Activated CD4-positive, alpha-beta memory T cell treated with anti-CD3 and anti-CD28 coated beads, Interleukin-2, amount 10 ng/mL, durations not matched to agents 7 days and 5 days (primary cell): ENCODE data around the gene SH3GL2. TPM values are rescaled to one million over a fixed set of nuclear protein-coding genes. Genes with fewer than 3 reads are reported as not detected.
"Not testable (repeated sequence)": the region's sequence is repeated elsewhere in the genome, so short reads cannot be mapped to it uniquely, and the experiment has no call there.

Source experiments
- CTCF ChIA-PET: fragments of 350-600 bp; sonication (Branson Sonifier 250); formaldehyde crosslinking; loops from one replicate; lab custom pipeline; 2021; ENCODE audit warnings: antibody characterized with exemption, inconsistent platforms; lab: Charles Lee
- POLR2A ChIA-PET: fragments of 350-600 bp; sonication (Branson Sonifier 250); formaldehyde crosslinking; loops from one replicate; lab custom pipeline; 2021; ENCODE audit warnings: antibody characterized with exemption; lab: Charles Lee
- DNase-seq: peaks from one replicate; pipeline ENCODE4 v3.0.0-alpha.2; 2020
- H3K27ac Mint-ChIP-seq: one replicate; pipeline ENCODE4 v1.8.0; 2021; ENCODE audit warnings: mild to moderate bottlenecking, mixed read lengths
- H3K27me3 Mint-ChIP-seq: one replicate; pipeline ENCODE4 v1.8.0; 2021; ENCODE audit warnings: mixed read lengths
- H3K36me3 Mint-ChIP-seq: one replicate; pipeline ENCODE4 v1.8.0; 2021; ENCODE audit warnings: low read depth, mixed read lengths
- H3K4me1 Mint-ChIP-seq: one replicate; pipeline ENCODE4 v1.8.0; 2021; ENCODE audit warnings: mixed read lengths
- H3K4me3 Mint-ChIP-seq: one replicate; pipeline ENCODE4 v1.8.0; 2021; ENCODE audit warnings: mild to moderate bottlenecking, mixed read lengths
- H3K9me3 Mint-ChIP-seq: one replicate; pipeline ENCODE4 v1.8.0; 2021; ENCODE audit warnings: mixed read lengths
- total RNA-seq, 2 experiments: library from RNA; stranded (reverse); gene quantifications; one replicate each; pipeline ENCODE4 v1.2.3, GENCODE V29; 2021

SH3GL2 gene
- total RNA-seq, 2 experiments from 2014 or later, result not detected

DNA sequence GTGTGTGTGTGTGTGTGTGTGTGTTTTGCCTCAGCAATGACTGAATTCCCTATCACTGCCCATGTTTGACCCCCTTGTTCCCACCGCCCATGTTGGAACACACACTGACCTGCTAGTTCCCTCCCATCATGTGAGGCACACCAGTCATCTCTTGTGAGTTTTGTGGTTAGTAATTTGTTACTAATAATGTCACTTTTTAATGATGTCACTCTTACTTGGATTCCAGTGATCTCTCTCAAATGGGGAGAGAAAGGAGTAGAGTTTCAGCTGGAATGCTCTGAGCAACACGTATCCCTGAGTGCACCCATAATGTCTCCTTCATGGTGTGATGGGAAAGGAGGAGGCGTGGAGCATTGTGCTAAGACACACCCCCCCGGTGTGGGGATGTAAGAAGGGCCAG, 172.6 kb downstream of the SH3GL2 start:
- ChIA-PET CTCF (no interaction called here), POLR2A (no interaction called here)
- no peaks in the 10 kb centered on the region for H3K4me1 Mint-ChIP-seq
- H3K27ac Mint-ChIP-seq, result no peak overlapping the region
- H3K9me3 Mint-ChIP-seq, result peaks cover 8% of the 10 kb centered on the region
- no peaks in the 10 kb centered on the region for H3K27me3 Mint-ChIP-seq
- H3K36me3 Mint-ChIP-seq, result no peaks in the 10 kb centered on the region
- no peak overlapping the region for H3K4me3 Mint-ChIP-seq
- DNase-seq, result no peak

GRCh38 chr9:17752021-17752420, 173.2 kb downstream of the SH3GL2 start:
- Mint-ChIP-seq H3K27ac (no peak overlapping the region), H3K27me3 (no peaks in the 10 kb centered on the region), H3K36me3 (no peaks in the 10 kb centered on the region), H3K4me3 (no peak overlapping the region), H3K4me1 (no peaks in the 10 kb centered on the region), H3K9me3 (peaks cover 7% of the 10 kb centered on the region)
- POLR2A ChIA-PET, result no interaction called here
- no peak for DNase-seq
- CTCF ChIA-PET, result no interaction called here

- no peak for DNase-seq
- no peaks in the 10 kb centered on the region for H3K27me3 Mint-ChIP-seq
- no peaks in the 10 kb centered on the region for H3K36me3 Mint-ChIP-seq
- no peak overlapping the region for H3K4me3 Mint-ChIP-seq
- no peak overlapping the region for H3K27ac Mint-ChIP-seq
- no peaks in the 10 kb centered on the region for H3K4me1 Mint-ChIP-seq
- POLR2A ChIA-PET, result no interaction called here
- H3K9me3 Mint-ChIP-seq, result peaks cover 7% of the 10 kb centered on the region
- CTCF ChIA-PET, result no interaction called here
These were observed 178.9 kb downstream of the SH3GL2 start for GRCh38 chr9:17757816-17758215.

- CTCF ChIA-PET, result no interaction called here
- Mint-ChIP-seq H3K4me1 (no peaks in the 10 kb centered on the region), H3K27ac (no peak overlapping the region), H3K27me3 (no peaks in the 10 kb centered on the region), H3K36me3 (no peaks in the 10 kb centered on the region), H3K9me3 (peaks cover 2% of the 10 kb centered on the region), H3K4me3 (no peak overlapping the region)
- POLR2A ChIA-PET, result no interaction called here
- DNase-seq, result no peak
These were observed 181.4 kb downstream of the SH3GL2 start for GRCh38 chr9:17760250-17760649.

DNA sequence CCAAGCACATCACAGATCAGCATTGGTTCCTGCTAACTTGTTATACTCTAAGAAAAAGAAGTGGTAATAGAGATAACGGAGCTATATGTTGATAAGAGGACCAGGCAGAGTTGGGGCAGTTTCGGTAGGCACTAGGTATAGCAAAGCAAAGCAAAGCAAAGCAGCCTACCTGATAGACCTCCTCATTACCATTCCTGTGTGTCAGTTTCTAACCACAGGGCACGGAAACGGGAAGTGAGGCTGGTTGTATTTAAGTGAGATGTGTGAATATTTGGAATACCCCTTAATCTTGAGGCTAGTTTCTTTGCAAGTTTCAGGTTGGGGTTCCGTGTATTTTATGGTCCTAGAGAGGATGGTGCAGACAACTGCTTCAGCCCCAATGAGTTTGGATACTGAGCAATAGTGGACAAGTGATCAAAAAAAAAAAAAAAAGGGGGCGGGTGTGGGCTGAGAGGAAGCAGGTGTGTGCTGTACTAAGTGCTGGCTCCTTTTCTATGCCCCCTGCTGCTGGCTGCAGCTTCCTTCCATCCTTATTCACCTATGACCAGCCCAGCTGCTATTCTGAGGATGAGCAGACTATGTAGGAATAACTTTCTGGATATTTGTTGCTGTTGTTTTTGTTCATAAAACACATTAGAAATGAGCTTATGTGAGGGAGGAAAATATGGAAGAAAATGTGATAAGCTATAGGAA, 183.3 kb downstream of the SH3GL2 start:
- no peak overlapping the region for H3K27ac Mint-ChIP-seq
- H3K9me3 Mint-ChIP-seq, result no peaks in the 10 kb centered on the region
- ChIA-PET POLR2A (no interaction called here), CTCF (no interaction called here)
- H3K4me3 Mint-ChIP-seq, result no peak overlapping the region
- no peaks in the 10 kb centered on the region for H3K4me1 Mint-ChIP-seq
- no peaks in the 10 kb centered on the region for H3K36me3 Mint-ChIP-seq
- DNase-seq, result no peak
- H3K27me3 Mint-ChIP-seq, result no peaks in the 10 kb centered on the region

- POLR2A ChIA-PET, result no interaction called here
- H3K4me1 Mint-ChIP-seq, result no peaks in the 10 kb centered on the region
- no peaks in the 10 kb centered on the region for H3K36me3 Mint-ChIP-seq
- CTCF ChIA-PET, result no interaction called here
- no peaks in the 10 kb centered on the region for H3K9me3 Mint-ChIP-seq
- no peak for DNase-seq
- H3K4me3 Mint-ChIP-seq, result no peak overlapping the region
- no peaks in the 10 kb centered on the region for H3K27me3 Mint-ChIP-seq
- no peak overlapping the region for H3K27ac Mint-ChIP-seq
These were observed 185.4 kb downstream of the SH3GL2 start for GRCh38 chr9:17764306-17764705.

GRCh38 chr9:17765131-17765530, 186.3 kb downstream of the SH3GL2 start:
- DNase-seq, CTCF ChIA-PET, POLR2A ChIA-PET, H3K27ac Mint-ChIP-seq, H3K27me3 Mint-ChIP-seq, H3K4me3 Mint-ChIP-seq, H3K9me3 Mint-ChIP-seq, H3K4me1 Mint-ChIP-seq, H3K36me3 Mint-ChIP-seq: not testable (repeated sequence)

- H3K36me3 Mint-ChIP-seq, result no peaks in the 10 kb centered on the region
- no peaks in the 10 kb centered on the region for H3K4me1 Mint-ChIP-seq
- H3K27me3 Mint-ChIP-seq, result no peaks in the 10 kb centered on the region
- H3K4me3 Mint-ChIP-seq, result no peak overlapping the region
- no peak overlapping the region for H3K27ac Mint-ChIP-seq
- POLR2A ChIA-PET, result no interaction called here
- no peak for DNase-seq
- no peaks in the 10 kb centered on the region for H3K9me3 Mint-ChIP-seq
- CTCF ChIA-PET, result no interaction called here
These were observed 193.4 kb downstream of the SH3GL2 start for GRCh38 chr9:17772223-17772622.

- Mint-ChIP-seq H3K36me3 (no peaks in the 10 kb centered on the region), H3K27me3 (no peaks in the 10 kb centered on the region), H3K9me3 (no peaks in the 10 kb centered on the region), H3K4me3 (no peak overlapping the region), H3K4me1 (no peaks in the 10 kb centered on the region), H3K27ac (no peak overlapping the region)
- POLR2A ChIA-PET, result no interaction called here
- DNase-seq, result no peak
- CTCF ChIA-PET, result no interaction called here
These were observed 196.8 kb downstream of the SH3GL2 start for GRCh38 chr9:17775656-17776055.

GRCh38 chr9:17776735-17777134, 197.9 kb downstream of the SH3GL2 start:
- no peaks in the 10 kb centered on the region for H3K4me1 Mint-ChIP-seq
- POLR2A ChIA-PET, result no interaction called here
- H3K27ac Mint-ChIP-seq, result no peak overlapping the region
- CTCF ChIA-PET, result no interaction called here
- no peaks in the 10 kb centered on the region for H3K9me3 Mint-ChIP-seq
- H3K36me3 Mint-ChIP-seq, result no peaks in the 10 kb centered on the region
- no peaks in the 10 kb centered on the region for H3K27me3 Mint-ChIP-seq
- DNase-seq, result no peak
- H3K4me3 Mint-ChIP-seq, result no peak overlapping the region

DNA sequence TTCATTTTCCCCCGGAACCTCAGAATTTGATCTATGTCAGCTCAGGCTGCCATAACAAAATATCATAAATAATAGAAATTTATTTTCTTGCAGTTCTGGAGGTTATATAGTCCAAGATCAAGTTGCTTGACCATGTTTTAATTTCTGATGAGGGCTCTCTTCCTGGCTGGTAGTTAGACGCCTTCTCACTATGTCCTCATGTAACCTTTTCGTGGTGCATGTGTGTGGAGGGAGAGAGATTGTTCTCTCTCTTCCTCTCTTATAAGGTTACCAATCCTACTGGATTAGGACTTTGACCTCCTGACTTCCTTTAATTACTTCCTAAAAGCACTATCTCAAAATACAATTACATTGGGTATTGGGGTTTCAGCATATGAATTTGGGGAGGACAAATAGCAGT, 198.6 kb downstream of the SH3GL2 start:
- DNase-seq, result no peak
- ChIA-PET POLR2A (no interaction called here), CTCF (no interaction called here)
- H3K4me1 Mint-ChIP-seq, result no peaks in the 10 kb centered on the region
- H3K36me3 Mint-ChIP-seq, result no peaks in the 10 kb centered on the region
- H3K27me3 Mint-ChIP-seq, result no peaks in the 10 kb centered on the region
- H3K4me3 Mint-ChIP-seq, result no peak overlapping the region
- H3K9me3 Mint-ChIP-seq, result no peaks in the 10 kb centered on the region
- H3K27ac Mint-ChIP-seq, result no peak overlapping the region

GRCh38 chr9:17782430-17783149, 203.7 kb downstream of the SH3GL2 start:
- Mint-ChIP-seq H3K36me3 (no peaks in the 10 kb centered on the region), H3K27me3 (no peaks in the 10 kb centered on the region), H3K4me3 (no peak overlapping the region), H3K9me3 (no peaks in the 10 kb centered on the region), H3K27ac (no peak overlapping the region), H3K4me1 (no peaks in the 10 kb centered on the region)
- CTCF ChIA-PET, result no interaction called here
- no peak for DNase-seq
- POLR2A ChIA-PET, result no interaction called here

GRCh38 chr9:17783227-17783626, 204.4 kb downstream of the SH3GL2 start:
- H3K36me3 Mint-ChIP-seq, result no peaks in the 10 kb centered on the region
- no peaks in the 10 kb centered on the region for H3K9me3 Mint-ChIP-seq
- CTCF ChIA-PET, result interaction anchor here (0.8 kb wide), 1 partner anchor 28 kb away, joined by 3 read pairs; no protein-coding TSS in a partner anchor
- H3K27ac Mint-ChIP-seq, result no peak overlapping the region
- no peak for DNase-seq
- H3K27me3 Mint-ChIP-seq, result no peaks in the 10 kb centered on the region
- H3K4me3 Mint-ChIP-seq, result no peak overlapping the region
- POLR2A ChIA-PET, result no interaction called here
- H3K4me1 Mint-ChIP-seq, result no peaks in the 10 kb centered on the region

DNA sequence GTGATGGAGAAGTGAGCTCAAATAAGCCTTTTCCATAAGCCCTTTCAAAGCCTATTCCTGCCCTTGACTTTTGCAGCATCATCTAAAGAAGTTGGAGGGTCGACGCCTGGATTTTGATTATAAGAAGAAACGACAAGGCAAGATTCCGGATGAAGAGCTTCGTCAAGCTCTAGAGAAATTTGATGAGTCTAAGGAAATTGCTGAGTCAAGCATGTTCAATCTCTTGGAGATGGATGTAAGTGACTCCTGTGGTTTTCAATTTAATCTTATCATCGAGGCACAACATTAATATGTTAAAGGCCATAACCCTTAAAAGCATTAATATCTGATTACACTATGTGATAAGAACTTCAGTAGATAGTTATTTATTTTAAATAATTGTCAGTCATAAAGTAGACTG, 210.4 kb downstream of the SH3GL2 start:
- CTCF ChIA-PET, result interaction anchor here (0.7 to 1.3 kb wide), 2 partner anchors 22 to 465 kb away, joined by 3 to 5 read pairs; no protein-coding TSS in a partner anchor
- no peak for DNase-seq
- Mint-ChIP-seq H3K4me1 (no peaks in the 10 kb centered on the region), H3K4me3 (no peak overlapping the region), H3K27me3 (no peaks in the 10 kb centered on the region), H3K36me3 (no peaks in the 10 kb centered on the region), H3K9me3 (no peaks in the 10 kb centered on the region), H3K27ac (no peak overlapping the region)
- POLR2A ChIA-PET, result no interaction called here
